ENCODE results near the gene TP53AIP1.

Gene TP53AIP1

DNA sequence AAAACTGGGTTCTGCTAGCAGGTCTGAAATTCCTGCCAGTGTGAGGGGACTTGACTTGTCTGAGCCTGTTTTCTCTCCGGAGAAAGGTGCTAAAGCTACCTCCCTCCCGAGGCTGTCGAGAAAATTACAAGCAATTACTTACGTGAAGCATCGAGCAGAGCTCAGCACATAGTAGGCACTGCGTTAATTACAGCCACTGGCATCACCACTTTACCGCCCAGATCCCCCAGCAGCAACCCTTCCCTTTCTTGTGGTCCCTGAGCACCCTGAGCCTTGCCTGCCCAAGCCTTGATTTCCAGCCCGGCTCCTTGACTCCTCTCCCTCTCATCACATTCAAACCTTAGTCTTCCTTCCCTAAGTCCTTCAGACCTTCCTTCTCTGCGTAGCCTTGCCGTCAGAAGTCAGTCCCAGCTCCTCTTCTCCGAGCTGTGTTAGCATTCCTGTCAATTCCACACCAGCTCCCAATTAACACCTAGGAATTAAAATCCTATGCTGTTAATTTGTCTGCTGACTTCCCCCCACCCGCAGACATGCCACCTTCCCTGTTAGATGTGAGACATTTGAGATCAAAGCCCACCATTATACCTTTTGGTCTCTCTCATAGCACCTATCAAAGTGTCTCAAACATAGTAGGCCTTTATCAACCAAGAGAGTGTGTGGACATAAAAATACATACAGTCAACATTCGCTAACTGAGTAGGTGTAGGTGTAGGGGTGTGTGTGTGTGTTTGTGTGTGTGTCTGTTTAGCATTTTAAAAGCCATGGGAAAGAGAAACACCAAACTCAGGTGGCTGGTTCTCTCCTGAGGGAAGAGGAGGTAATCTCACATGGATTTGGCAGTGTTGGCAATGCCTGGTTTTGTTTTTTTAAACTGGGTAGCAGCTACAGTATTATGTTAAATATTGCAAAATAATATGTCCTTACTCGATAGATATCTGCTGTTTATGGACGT is 54.4 kb downstream of the TP53AIP1 start:
- no peak for DNase-seq (ENCODE audit: low read depth)
- H3K4me3 ChIP-seq (ENCODE audit: low read depth, low read length) = no peak overlapping the region
- TF ChIP-seq, protein P1, sequence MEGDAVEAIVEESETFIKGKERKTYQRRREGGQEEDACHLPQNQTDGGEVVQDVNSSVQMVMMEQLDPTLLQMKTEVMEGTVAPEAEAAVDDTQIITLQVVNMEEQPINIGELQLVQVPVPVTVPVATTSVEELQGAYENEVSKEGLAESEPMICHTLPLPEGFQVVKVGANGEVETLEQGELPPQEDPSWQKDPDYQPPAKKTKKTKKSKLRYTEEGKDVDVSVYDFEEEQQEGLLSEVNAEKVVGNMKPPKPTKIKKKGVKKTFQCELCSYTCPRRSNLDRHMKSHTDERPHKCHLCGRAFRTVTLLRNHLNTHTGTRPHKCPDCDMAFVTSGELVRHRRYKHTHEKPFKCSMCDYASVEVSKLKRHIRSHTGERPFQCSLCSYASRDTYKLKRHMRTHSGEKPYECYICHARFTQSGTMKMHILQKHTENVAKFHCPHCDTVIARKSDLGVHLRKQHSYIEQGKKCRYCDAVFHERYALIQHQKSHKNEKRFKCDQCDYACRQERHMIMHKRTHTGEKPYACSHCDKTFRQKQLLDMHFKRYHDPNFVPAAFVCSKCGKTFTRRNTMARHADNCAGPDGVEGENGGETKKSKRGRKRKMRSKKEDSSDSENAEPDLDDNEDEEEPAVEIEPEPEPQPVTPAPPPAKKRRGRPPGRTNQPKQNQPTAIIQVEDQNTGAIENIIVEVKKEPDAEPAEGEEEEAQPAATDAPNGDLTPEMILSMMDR (IDR thresholded peaks at IDR 0.05; ENCODE audit: low read depth, low read length, missing control alignments) = no peak

DNA sequence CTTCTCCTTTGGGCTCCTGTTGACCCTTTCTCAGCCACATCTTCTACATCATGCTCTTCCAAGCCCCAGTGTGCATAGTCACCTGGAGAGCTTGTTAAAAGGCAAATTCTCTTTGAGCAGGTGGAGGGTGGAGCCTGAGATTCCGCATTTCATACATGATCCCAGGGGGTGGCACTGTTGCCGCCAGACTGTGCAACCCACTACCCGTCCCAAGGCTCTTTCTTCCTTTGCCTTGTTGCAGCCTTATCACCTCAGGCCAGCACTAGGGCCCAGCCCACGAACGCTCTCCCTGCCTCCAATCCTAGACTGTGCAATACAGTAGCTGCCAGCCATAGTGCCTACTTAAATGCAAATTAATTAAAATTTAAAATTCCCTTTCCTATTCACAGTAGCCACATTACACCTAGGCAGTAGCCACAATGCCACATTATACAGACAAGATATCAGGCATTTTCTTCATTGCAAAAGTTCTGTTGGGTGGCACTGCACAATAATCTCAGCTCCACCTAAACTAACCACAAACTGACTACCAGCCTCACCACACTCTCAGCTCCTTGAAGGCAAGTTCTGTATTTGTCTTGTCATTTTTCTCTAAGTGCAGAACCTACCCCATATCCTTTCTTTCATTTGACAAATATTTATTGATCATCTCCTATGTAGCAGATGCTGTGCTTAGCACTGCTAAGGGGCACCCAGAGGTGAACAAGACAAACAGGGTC is 56.1 kb downstream of the TP53AIP1 start:
- DNase-seq (ENCODE audit: low read depth) = no peak
- TF ChIP-seq, protein P1 (IDR thresholded peaks at IDR 0.05; ENCODE audit: low read depth, low read length, missing control alignments) = no peak

More for the DNA sequence above, 56.1 kb downstream of the TP53AIP1 start:
- no peak overlapping the region for H3K4me3 ChIP-seq (ENCODE audit: low read depth, low read length)
